Measurements from ENCODE around the gene KDM2B.
A peak's percentile ranks its signal among the peaks of the same experiment; 100 is the strongest.

Gene KDM2B

DNA sequence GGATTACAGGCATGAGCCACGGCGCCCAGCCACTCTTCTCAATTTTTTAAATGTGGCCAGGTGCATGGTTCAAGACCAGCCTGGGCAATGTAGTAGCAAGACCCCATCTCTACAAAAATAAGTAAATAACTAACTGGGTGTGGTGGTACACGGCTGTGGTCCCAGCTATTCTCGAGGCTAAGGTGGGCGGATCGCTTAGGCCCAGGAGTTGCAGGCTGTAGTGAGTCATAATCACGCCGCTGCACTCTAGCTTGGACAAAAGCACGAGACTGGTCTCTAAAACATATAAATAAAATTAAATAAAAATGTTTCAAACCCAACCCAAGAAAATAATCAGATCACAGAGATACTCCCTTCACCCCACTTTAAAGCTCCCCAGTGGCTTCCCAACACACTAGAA is 8.9 kb downstream of the KDM2B start:
- Histone ChIP-seq H3K4me3 (ENCODE audit: low read length) (no peak overlapping the region), H3K27me3 (ENCODE audit: low read depth, low read length) (no peaks in the 10 kb centered on the region), H3K27ac (ENCODE audit: low read length) (no peak overlapping the region), H3K4me2 (ENCODE audit: low read length) (no peak overlapping the region), H4K20me1 (ENCODE audit: insufficient read depth, low read length) (no peaks in the 10 kb centered on the region), H3K79me2 (ENCODE audit: low read length) (peaks cover 72% of the 10 kb centered on the region), H3K4me1 (ENCODE audit: low read length) (peaks cover 20% of the 10 kb centered on the region), H2AFZ (ENCODE audit: low read depth, low read length) (no peak overlapping the region), H3K36me3 (replicated peaks; ENCODE audit: low read depth, low read length) (peaks cover 64% of the 10 kb centered on the region), H3K9me3 (ENCODE audit: insufficient read depth, low read length) (no peaks in the 10 kb centered on the region), H3K9ac (ENCODE audit: low read length) (no peak overlapping the region)
- TF ChIP-seq, protein P1, sequence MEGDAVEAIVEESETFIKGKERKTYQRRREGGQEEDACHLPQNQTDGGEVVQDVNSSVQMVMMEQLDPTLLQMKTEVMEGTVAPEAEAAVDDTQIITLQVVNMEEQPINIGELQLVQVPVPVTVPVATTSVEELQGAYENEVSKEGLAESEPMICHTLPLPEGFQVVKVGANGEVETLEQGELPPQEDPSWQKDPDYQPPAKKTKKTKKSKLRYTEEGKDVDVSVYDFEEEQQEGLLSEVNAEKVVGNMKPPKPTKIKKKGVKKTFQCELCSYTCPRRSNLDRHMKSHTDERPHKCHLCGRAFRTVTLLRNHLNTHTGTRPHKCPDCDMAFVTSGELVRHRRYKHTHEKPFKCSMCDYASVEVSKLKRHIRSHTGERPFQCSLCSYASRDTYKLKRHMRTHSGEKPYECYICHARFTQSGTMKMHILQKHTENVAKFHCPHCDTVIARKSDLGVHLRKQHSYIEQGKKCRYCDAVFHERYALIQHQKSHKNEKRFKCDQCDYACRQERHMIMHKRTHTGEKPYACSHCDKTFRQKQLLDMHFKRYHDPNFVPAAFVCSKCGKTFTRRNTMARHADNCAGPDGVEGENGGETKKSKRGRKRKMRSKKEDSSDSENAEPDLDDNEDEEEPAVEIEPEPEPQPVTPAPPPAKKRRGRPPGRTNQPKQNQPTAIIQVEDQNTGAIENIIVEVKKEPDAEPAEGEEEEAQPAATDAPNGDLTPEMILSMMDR (IDR thresholded peaks at IDR 0.05; ENCODE audit: low read depth, low read length), result no peak
- no peak for TF ChIP-seq EZH2phosphoT487 (IDR thresholded peaks at IDR 0.05; ENCODE audit: low read depth)

DNA sequence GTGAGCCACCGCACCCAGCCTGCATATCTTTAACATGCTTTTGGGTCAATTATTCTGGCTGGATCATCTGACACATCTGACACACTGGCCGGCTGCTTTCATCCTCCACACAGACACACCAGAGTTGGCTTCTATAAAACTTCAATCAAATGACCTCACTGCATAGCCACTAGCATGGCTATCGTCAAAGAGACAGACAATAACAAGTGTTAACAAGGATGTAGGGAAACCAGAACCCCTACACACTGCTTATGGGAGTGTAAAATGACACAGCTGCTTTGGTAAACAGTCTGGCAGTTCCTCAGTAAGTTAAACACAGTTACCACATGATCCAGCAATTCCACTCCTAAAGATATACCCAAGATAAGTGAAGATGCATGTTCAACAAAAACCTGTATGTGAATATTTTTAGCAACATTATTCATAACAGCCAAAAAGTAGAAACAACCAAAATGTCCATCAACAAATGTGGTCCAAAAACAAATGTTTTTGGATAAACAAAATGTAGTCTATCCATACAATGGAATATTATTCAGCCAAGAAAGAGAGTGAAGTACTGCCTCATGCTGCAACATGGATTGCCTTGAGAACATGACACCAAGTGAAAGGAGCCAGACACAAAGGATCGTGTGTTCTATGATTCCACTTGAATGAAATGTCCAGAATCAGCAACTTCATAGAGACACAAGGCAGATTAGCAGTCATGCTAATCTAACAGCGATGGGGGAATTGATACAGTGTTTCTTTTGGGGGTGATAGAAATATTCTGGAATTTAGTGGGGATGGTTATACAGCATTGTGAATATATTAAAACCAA is 10.1 kb downstream of the KDM2B start:
- no peak overlapping the region for H2AFZ ChIP-seq (ENCODE audit: low read depth, low read length)
- H3K4me2 ChIP-seq (ENCODE audit: low read length), result no peak overlapping the region
- TF ChIP-seq EZH2phosphoT487 (IDR thresholded peaks at IDR 0.05; ENCODE audit: low read depth), result no peak
- no peaks in the 10 kb centered on the region for H4K20me1 ChIP-seq (ENCODE audit: insufficient read depth, low read length)
- H3K79me2 ChIP-seq (ENCODE audit: low read length), result peaks cover 65% of the 10 kb centered on the region
- no peak overlapping the region for H3K9ac ChIP-seq (ENCODE audit: low read length)
- no peak overlapping the region for H3K4me3 ChIP-seq (ENCODE audit: low read length)
- H3K27me3 ChIP-seq (ENCODE audit: low read depth, low read length), result no peaks in the 10 kb centered on the region
- no peak overlapping the region for H3K27ac ChIP-seq (ENCODE audit: low read length)
- peaks cover 53% of the 10 kb centered on the region for H3K36me3 ChIP-seq (replicated peaks; ENCODE audit: low read depth, low read length)
- peaks cover 13% of the 10 kb centered on the region for H3K4me1 ChIP-seq (ENCODE audit: low read length)
- H3K9me3 ChIP-seq (ENCODE audit: insufficient read depth, low read length), result no peaks in the 10 kb centered on the region

DNA sequence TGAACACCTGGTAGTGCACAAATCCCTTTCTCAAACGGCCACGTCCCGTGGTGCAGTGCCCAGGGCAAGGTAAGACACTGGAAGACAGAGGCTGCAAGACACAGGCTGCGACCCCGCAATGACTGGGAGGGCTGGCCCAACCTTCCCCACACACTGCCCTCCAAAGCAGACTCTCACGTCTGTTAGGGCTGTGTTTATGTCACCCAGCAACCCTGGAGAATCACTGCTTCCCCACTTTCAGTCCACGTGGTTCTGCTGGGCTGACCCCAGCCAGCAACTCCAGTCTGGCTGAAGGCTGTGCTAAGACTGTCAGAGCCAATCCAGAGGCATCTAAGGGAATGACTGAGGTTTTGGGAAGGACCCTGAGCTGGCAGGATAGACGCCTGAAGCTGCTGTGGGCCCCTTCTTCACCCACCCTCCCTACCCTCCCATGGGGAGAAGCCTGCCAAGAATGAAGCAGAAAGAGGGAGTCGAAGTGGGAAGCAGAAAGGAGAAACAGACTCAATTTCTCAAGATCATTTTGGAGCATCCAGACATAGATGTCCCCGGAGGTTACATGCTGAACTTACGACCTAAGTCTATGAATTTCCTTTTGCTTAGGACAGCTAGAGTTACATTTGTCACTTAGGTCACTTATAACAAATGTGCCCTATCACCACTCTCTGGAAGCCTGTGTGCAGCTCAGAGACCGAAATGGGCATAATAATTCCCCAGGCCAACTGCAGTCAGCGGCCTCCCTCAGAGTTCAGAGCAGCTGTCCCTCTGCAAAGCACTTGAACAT is 11.7 kb downstream of the KDM2B start:
- Histone ChIP-seq H3K79me2 (ENCODE audit: low read length) (peaks cover 57% of the 10 kb centered on the region), H3K4me1 (ENCODE audit: low read length) (peaks cover 13% of the 10 kb centered on the region), H3K27ac (ENCODE audit: low read length) (0 out of 2 replicates have a peak overlapping the region, but pooled peaks have one; percentile 17)

DNA sequence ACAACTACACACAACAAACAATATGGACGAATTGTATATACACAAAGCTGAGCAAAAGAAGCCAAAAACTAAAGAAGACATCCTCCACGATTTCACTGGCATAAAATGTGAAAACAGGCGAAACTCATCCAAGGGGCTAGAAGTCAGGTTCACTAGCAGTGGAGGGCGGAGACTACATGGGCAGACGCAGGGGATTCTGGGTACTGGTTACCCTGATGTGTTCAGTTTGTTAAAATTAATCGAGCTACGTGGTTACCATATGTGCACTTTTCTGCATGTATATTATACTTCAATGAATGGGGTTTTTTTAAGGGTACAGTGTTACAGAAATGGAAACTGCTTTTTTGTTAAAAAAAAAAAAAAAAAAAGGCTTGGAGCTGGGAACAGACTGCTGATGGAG is 12.3 kb downstream of the KDM2B start:
- H2AFZ ChIP-seq (ENCODE audit: low read depth, low read length), result no peak overlapping the region

More for the DNA sequence above, 11.7 kb downstream of the KDM2B start:
- Histone ChIP-seq H3K27me3 (ENCODE audit: low read depth, low read length) (no peaks in the 10 kb centered on the region), H3K4me3 (ENCODE audit: low read length) (no peak overlapping the region), H3K9me3 (ENCODE audit: insufficient read depth, low read length) (no peaks in the 10 kb centered on the region), H3K36me3 (replicated peaks; ENCODE audit: low read depth, low read length) (peaks cover 40% of the 10 kb centered on the region), H3K9ac (ENCODE audit: low read length) (no peak overlapping the region), H3K4me2 (ENCODE audit: low read length) (no peak overlapping the region), H2AFZ (ENCODE audit: low read depth, low read length) (no peak overlapping the region), H4K20me1 (ENCODE audit: insufficient read depth, low read length) (no peaks in the 10 kb centered on the region)
- TF ChIP-seq, protein P1 (IDR thresholded peaks at IDR 0.05; ENCODE audit: low read depth, low read length), result no peak
- no peak for TF ChIP-seq EZH2phosphoT487 (IDR thresholded peaks at IDR 0.05; ENCODE audit: low read depth)

More for the DNA sequence above, 12.3 kb downstream of the KDM2B start:
- H3K9me3 ChIP-seq (ENCODE audit: insufficient read depth, low read length), result no peaks in the 10 kb centered on the region
- no peaks in the 10 kb centered on the region for H4K20me1 ChIP-seq (ENCODE audit: insufficient read depth, low read length)
- H3K36me3 ChIP-seq (replicated peaks; ENCODE audit: low read depth, low read length), result peaks cover 36% of the 10 kb centered on the region
- TF ChIP-seq EZH2phosphoT487 (IDR thresholded peaks at IDR 0.05; ENCODE audit: low read depth), result no peak
- TF ChIP-seq, protein P1 (IDR thresholded peaks at IDR 0.05; ENCODE audit: low read depth, low read length), result no peak
- no peak overlapping the region for H3K9ac ChIP-seq (ENCODE audit: low read length)
- H3K4me2 ChIP-seq (ENCODE audit: low read length), result no peak overlapping the region
- no peaks in the 10 kb centered on the region for H3K27me3 ChIP-seq (ENCODE audit: low read depth, low read length)
- H3K4me1 ChIP-seq (ENCODE audit: low read length), result peaks cover 13% of the 10 kb centered on the region
- H3K79me2 ChIP-seq (ENCODE audit: low read length), result peaks cover 56% of the 10 kb centered on the region
- 0 out of 2 replicates have a peak overlapping the region, but pooled peaks have one; percentile 17 for H3K27ac ChIP-seq (ENCODE audit: low read length)
- no peak overlapping the region for H3K4me3 ChIP-seq (ENCODE audit: low read length)

All from OCI-LY3 (cell line).